Measurements from ENCODE around the gene SYT14.
"Not testable (repeated sequence)": the region's sequence is repeated elsewhere in the genome, so short reads cannot be mapped to it uniquely, and the experiment has no call there.

Gene SYT14

DNA sequence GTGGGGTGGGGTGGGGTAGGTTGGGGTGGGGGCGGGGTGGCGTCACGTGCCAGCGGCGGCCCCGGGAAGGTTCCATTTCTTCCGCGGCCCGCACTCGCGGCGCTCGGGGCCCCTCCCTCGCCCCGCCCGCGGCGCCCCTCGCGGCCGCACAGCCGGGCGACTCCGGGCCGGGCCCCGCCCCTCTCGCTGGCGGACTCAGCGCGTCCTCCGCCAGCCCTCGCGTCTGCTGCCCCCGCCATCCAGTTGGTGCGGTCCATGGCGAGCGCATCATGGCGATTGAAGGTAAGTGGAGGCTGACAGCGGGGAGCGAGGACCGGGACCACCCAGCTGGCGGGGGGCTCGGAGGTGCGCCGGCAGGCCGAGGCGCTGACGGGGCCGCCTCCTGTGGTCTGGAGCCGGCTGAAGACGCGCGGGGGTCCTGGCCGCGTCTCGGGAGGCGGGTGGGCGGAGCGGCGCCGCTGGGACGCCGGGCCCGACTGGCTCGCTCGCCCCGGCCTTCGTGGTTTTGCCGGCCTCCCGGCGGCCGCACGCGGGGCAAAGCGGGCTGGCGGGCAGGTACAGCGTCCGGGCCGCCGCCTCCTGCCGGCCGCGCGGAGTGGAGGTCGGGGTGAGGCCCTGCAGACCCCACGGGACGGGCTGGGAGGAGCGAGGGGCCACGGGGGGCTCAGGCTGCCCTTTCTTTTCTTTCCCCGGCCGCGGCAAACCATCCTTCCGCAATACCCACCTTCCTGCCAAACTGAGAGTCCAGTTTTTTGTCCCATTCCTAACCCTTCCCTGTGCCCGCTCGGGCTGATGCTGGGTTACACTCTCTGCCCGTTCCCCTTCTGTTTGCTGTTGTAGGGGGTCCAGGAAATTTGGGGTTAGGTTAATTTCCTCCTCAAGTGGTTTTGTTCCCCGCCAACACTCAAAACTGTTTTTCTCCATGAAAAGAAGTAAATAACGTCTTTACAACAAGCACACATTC lies at the start of gene SYT14:
SYT14 (plus strand) TSS at position 222 of the 964 bp plus-strand sequence; CDS start at position 270, 48 bp downstream.
- DNase-seq, result peak; percentile 73

DNA sequence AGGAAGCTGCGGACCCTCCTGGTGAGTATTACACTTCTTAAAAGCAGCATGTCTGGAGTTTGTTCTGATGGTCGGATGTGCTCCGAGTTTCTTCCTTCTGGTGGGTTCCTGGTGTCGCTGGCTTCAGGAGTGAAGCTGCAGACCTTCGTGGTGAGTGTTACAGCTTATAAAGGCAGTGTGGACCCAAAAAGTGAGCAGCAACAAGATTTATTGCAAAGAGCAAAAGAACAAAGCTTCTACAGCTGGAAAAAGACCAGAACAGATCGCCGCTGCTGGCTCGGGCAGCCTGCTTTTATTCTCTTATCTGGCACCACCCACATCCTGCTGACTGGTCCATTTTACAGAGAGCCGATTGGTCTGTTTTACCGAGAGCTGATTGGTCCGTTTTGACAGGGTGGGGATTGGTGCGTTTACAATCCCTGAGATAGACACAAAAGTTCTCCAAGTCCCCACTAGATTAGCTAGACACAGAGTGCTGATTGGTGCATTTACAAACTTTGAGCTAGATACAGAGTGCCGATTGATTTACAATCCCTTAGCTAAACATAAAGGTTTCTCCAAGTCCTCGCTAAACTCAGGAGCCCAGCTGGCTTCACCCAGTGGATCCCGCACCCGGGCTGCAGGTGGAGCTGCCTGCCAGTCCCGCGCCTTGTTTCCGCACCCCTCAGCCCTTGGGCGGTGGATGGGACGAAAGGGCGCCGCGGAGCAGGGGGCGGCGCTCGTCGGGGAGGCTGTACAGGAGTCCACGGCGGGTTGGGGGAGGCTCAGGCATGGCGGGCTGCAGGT lies 49.5 kb upstream of the SYT14 start:
- not testable (repeated sequence) for DNase-seq

- no peak for DNase-seq
These were observed 49.0 kb upstream of the SYT14 start for GRCh38 chr1:209889077-209889418.

- DNase-seq, result no peak
These were observed 47.2 kb upstream of the SYT14 start for GRCh38 chr1:209890641-209891330.

GRCh38 chr1:209893751-209894150 lies 44.3 kb upstream of the SYT14 start:
- DNase-seq, result no peak

DNA sequence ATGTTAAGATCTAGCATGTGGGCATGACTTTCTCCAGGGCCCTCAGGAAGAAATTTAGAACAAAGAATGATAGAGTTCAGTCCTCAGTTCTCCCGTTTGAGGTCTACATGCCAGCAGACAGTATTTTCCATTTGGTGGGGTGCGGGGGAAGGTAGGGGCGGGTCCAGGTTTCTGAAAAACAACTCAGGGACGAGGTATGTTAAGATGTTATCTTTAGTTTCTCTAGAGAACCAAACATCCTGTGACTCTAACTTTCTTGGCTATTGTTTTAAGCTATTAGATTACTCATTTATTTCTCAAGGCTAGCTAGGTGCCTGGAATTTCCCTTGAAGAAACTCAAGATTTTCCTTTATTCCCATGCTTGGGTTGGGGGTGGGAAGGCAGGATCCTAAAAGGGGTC lies 42.3 kb upstream of the SYT14 start:
- no peak for DNase-seq

- DNase-seq, result no peak
These were observed 41.7 kb upstream of the SYT14 start for GRCh38 chr1:209896346-209896745.

DNA sequence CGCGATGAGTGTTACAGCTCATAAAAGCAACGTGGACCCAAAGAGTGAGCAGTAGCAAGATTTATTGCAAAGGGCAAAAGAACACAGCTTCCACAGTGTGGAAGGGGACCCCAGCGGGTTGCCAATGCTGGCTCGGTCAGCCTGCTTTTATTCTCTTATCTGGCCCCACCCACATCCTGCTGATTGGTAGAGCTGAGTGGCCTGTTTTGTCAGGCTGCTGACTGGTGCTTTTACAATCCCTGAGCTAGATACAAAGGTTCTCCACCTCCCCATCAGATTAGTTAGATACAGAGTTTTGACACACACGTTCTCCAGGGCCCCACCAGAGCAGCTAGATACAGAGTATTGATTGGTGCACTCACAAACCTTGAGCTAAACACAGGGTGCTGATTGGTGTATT lies 39.7 kb upstream of the SYT14 start:
- not testable (repeated sequence) for DNase-seq

DNA sequence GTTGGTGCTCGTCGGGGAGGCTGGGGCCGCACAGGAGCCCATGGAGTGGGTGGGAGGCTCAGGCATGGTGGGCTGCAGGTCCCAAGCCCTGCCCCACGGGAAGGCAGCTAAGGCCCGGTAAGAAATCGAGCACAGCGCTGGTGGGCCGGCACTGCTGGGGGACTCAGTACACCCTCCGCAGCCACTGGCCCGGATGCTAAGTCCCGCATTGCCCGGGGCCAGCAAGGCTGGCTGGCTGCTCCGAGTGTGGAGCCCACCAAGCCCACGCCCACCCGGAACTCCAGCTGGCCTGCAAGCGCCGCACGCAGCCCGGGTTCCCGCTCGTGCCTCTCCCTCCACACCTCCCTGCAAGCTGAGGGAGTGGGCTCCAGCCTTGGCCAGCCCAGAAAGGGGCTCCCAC lies 39.2 kb upstream of the SYT14 start:
- not testable (repeated sequence) for DNase-seq

- DNase-seq, result no peak
These were observed 38.1 kb upstream of the SYT14 start for GRCh38 chr1:209899948-209900347.

- DNase-seq, result no peak
These were observed 37.3 kb upstream of the SYT14 start for GRCh38 chr1:209900734-209901133.

DNA sequence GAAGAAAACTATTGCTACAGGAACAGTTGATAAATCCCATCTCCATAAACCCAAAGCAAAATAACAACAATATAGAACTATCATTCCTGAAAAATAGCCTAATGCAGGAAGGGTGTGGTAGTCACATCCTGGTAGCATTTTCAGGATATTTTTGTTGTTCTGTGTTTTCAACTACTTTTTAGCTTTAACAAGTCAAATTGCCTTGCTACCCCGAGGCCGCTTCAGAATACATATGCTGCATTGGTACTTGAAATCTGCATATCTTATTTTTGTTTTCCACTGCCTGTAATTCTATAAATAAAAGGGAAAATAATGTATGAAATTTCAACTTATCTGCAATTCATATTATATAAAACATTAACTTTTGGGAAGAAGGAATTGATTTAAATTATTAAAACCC lies 36.8 kb upstream of the SYT14 start:
- no peak for DNase-seq

DNA sequence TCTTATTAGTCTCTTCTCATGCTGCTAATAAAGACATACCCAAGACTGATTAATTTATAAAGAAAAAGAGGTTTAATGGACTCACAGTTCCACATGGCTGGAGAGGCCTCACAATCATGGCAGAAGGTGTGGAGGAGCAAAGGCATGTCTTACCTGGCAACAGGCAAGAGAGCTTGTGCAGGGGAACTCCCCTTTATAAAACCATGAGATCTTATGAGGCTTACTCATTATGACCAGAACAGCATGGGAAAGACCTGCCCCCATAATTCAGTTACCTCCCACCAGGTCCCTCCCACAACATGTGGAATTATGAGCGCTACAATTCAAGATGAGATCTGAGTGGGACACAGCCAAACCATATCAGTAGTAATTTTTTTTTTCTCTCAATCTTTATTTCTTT lies 33.2 kb upstream of the SYT14 start:
- DNase-seq, result not testable (repeated sequence)

DNA sequence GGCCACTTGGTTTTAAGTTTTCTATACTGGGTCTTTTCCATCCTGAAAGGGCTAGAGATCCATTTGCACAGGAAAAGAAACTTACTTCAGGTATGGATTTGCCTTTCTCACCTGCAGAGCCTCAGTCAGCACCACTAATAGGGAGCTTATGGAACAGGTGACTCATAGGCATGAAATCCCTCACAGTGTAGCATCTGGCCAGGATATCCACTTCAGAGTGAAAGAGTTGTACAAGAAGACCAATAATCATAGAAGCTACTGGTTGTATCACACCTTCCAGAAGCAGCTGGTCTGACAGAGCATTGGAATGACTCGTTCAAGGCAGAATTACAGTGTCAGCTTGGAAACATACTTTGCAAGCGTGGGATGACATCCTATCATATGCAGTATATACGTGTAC lies 26.3 kb upstream of the SYT14 start:
- DNase-seq, result no peak

DNA sequence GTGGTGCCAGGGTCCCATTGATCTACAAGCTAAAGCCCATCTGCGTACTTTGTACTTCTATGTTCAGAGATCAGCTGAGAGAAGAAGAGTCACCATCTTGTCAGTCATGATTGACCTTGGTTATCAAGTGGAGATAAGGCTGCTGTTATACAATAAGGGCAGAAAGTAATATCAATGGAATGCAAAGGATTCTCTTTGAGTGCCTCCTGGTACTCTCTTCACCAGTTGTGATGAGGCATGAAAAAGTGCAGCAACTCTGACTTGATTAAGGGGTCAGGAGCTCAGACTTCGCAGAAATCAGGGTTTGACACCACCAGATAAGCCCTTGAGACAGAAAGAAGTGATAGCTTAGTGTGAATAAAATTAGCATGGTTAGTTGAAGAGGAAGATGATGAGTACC lies 25.7 kb upstream of the SYT14 start:
- DNase-seq, result no peak

GRCh38 chr1:209919637-209920036 lies 18.4 kb upstream of the SYT14 start:
- DNase-seq, result peak; percentile 37

DNA sequence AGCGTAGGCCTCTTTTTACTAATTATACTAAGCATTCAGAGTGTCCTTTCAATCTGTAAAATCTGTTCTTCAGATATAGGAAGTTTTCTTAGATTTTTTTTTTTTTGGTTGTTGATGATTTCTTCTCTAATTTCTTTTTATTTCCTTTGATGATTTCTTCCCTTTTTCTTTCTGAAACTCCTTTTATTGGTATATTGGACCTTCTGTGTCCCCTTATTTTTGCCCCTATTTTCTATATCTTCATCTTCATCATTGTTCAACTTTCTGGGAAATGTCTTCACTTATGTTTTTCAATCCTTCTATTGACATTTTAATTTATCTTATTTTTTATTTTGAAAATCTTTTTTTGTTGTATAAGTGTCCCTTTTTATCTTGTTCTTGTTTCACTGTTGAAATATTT lies 17.2 kb upstream of the SYT14 start:
- no peak for DNase-seq

GRCh38 chr1:209924390-209924789 lies 13.6 kb upstream of the SYT14 start:
- no peak for DNase-seq

GRCh38 chr1:209926045-209926444 lies 12.0 kb upstream of the SYT14 start:
- DNase-seq, result peak; percentile 17

DNA sequence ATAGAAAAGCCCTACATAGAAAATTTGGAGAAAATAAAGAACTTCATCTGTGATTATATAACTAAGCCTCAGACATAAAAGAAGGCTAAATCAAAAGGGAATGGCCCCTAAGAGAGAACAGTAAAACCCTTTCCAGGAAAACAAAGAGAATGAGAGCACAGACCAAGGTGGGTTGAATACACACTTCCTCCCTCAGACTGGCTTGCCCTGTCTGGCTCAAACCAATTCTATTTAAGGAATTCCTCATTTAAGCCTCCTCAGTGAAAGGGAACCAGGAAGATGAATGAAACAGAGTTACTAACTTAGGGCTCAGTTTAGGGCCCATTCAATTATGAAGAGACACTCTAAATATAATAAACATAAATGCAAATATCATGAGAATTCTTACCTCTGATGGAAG lies 10.6 kb upstream of the SYT14 start:
- DNase-seq, result no peak

DNA sequence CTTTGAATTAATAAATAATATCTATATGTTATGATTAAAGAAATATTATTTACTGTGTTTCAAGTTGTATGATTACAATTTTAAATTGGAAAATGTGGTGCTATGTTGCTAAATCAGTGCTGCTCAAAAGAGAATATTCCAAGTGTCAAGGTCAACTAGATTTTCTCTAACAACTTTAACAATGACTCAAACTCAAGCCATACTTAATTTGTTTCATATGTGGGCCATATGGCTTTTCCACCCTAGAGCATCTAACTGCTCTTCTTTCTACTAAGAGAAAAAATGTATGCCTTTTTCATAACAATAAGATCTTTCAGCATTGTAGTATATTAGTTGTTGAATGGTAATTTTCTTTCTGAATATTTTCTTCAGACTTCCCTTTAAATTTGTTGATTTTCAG lies 8.3 kb upstream of the SYT14 start:
- DNase-seq, result no peak

- no peak for DNase-seq
These were observed 6.9 kb upstream of the SYT14 start for GRCh38 chr1:209931141-209931540.

GRCh38 chr1:209936125-209936524 lies 1.9 kb upstream of the SYT14 start:
- no peak for DNase-seq
